ENCODE results near the gene RAB35. TPM values are rescaled to one million over a fixed set of nuclear protein-coding genes. Genes with fewer than 3 reads are reported as not detected.

Gene RAB35
- total and polyA plus RNA-seq, 4 donors = 22.1 to 51.8 (median 37.1) TPM

- DNase-seq (no peak), ATAC-seq (ENCODE audit: insufficient read depth, low FRiP score) (no peak)
- H3K27ac ChIP-seq (ENCODE audit: low read depth in 1 of 2, low read length in 1 of 2) = no peak overlapping the region
- no peak overlapping the region for H3K4me3 ChIP-seq
- TF ChIP-seq, protein P1, sequence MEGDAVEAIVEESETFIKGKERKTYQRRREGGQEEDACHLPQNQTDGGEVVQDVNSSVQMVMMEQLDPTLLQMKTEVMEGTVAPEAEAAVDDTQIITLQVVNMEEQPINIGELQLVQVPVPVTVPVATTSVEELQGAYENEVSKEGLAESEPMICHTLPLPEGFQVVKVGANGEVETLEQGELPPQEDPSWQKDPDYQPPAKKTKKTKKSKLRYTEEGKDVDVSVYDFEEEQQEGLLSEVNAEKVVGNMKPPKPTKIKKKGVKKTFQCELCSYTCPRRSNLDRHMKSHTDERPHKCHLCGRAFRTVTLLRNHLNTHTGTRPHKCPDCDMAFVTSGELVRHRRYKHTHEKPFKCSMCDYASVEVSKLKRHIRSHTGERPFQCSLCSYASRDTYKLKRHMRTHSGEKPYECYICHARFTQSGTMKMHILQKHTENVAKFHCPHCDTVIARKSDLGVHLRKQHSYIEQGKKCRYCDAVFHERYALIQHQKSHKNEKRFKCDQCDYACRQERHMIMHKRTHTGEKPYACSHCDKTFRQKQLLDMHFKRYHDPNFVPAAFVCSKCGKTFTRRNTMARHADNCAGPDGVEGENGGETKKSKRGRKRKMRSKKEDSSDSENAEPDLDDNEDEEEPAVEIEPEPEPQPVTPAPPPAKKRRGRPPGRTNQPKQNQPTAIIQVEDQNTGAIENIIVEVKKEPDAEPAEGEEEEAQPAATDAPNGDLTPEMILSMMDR (IDR thresholded peaks at IDR 0.05; ENCODE audit: control extremely low read depth, extremely low read depth) = no peak
- H3K9me3 ChIP-seq (ENCODE audit: control insufficient read depth in 4 of 4, insufficient read depth in 3 of 4, low read length in 3 of 4) = peaks cover 0 to 2% (median 0%) of the 10 kb centered on the region in 4 donors
- WGBS, 2 donors = 91 to 95% methylated on average over 18 of the region's 18 CpGs
- H3K36me3 ChIP-seq (ENCODE audit: control insufficient read depth in 4 of 4, insufficient read depth in 4 of 4, low read length in 4 of 4) = no peaks in the 10 kb centered on the region
- no peaks in the 10 kb centered on the region for H3K27me3 ChIP-seq (ENCODE audit: control insufficient read depth in 3 of 3, insufficient read depth in 3 of 3, low read length in 2 of 3)
- no peaks in the 10 kb centered on the region for H3K4me1 ChIP-seq (ENCODE audit: control insufficient read depth in 5 of 5, insufficient read depth in 5 of 5, low read length in 5 of 5)
- no peak overlapping the region for H3K9ac ChIP-seq (ENCODE audit: insufficient read depth in 1 of 2, low read length in 2 of 2)
Measured at GRCh38 chr12:120072472-120073249, 43.9 kb downstream of the RAB35 start.

DNA sequence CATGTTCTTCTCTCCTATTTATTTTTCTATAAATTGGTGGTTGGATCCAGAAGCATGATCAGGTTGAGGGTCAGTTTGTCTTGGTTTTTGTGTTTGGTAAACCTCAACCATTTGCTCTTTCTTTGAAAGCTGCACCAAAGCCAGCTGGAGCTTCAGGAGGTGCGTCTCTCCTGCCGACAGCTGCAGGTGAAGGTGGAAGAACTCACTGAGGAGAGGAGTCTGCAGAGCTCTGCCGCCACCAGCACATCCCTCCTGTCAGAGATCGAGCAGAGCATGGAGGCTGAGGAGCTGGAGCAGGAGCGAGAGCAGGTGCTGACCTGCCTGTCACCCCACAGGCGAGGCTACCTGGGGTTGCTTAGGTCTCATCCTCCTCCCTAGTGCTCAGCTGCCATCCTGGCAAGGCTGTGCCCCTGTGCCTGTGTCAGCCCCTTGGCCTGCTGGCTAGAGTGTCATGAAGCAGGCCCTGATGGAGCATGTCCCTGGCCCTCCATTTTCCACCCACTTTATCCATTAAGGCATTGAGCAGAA lies 45.0 kb downstream of the RAB35 start:
- no peak for ATAC-seq (ENCODE audit: insufficient read depth, low FRiP score)
- Histone ChIP-seq H3K4me3 (no peak overlapping the region), H3K4me1 (ENCODE audit: control insufficient read depth in 5 of 5, insufficient read depth in 5 of 5, low read length in 5 of 5) (no peaks in the 10 kb centered on the region), H3K27me3 (ENCODE audit: control insufficient read depth in 3 of 3, insufficient read depth in 3 of 3, low read length in 2 of 3) (no peaks in the 10 kb centered on the region), H3K27ac (ENCODE audit: low read depth in 1 of 2, low read length in 1 of 2) (no peak overlapping the region), H3K9me3 (ENCODE audit: control insufficient read depth in 4 of 4, insufficient read depth in 3 of 4, low read length in 3 of 4) (peaks cover 0 to 2% (median 0%) of the 10 kb centered on the region in 4 donors), H3K9ac (ENCODE audit: insufficient read depth in 1 of 2, low read length in 2 of 2) (no peak overlapping the region), H3K36me3 (ENCODE audit: control insufficient read depth in 4 of 4, insufficient read depth in 4 of 4, low read length in 4 of 4) (no peaks in the 10 kb centered on the region)
- TF ChIP-seq, protein P1 (IDR thresholded peaks at IDR 0.05; ENCODE audit: control extremely low read depth, extremely low read depth) = no peak
- WGBS, 2 donors = 93 to 94% methylated on average over 6 of the region's 6 CpGs
- DNase-seq = no peak

GRCh38 chr12:120069278-120069677 lies 47.3 kb downstream of the RAB35 start:
- no peak for ATAC-seq (ENCODE audit: insufficient read depth, low FRiP score)
- WGBS, 2 donors = 86 to 87% methylated on average over 5 of the region's 5 CpGs
- TF ChIP-seq, protein P1 (IDR thresholded peaks at IDR 0.05; ENCODE audit: control extremely low read depth, extremely low read depth) = no peak

More at GRCh38 chr12:120069278-120069677, 47.3 kb downstream of the RAB35 start:
- Histone ChIP-seq H3K9me3 (ENCODE audit: control insufficient read depth in 4 of 4, insufficient read depth in 3 of 4, low read length in 3 of 4) (peaks cover 0 to 2% (median 0%) of the 10 kb centered on the region in 4 donors), H3K9ac (ENCODE audit: insufficient read depth in 1 of 2, low read length in 2 of 2) (no peak overlapping the region), H3K36me3 (ENCODE audit: control insufficient read depth in 4 of 4, insufficient read depth in 4 of 4, low read length in 4 of 4) (peaks cover 0 to 3% (median 0%) of the 10 kb centered on the region in 4 donors), H3K4me3 (no peak overlapping the region), H3K27ac (ENCODE audit: low read depth in 1 of 2, low read length in 1 of 2) (no peak overlapping the region), H3K27me3 (ENCODE audit: control insufficient read depth in 3 of 3, insufficient read depth in 3 of 3, low read length in 2 of 3) (no peaks in the 10 kb centered on the region), H3K4me1 (ENCODE audit: control insufficient read depth in 5 of 5, insufficient read depth in 5 of 5, low read length in 5 of 5) (peaks cover 0 to 1% (median 0%) of the 10 kb centered on the region in 5 donors)
- DNase-seq = no peak

All from lung (tissue), 12 donors.